ENCODE results near the gene STON2. TPM values are rescaled to one million over a fixed set of nuclear protein-coding genes. Genes with fewer than 3 reads are reported as not detected.

Gene STON2
- polyA plus RNA-seq, 2 donors: 8.5 to 20.4 TPM

GRCh38 chr14:81220830-81221578 lies 179.1 kb downstream of the STON2 start, which contains the start of gene GTF2A1:
Gene GTF2A1 (minus strand): TSS chr14:81220959. CDS start chr14:81220518, 441 bp downstream.
- H3K36me3 ChIP-seq (ENCODE audit: control insufficient read depth in 2 of 2, insufficient read depth in 2 of 2, low read length in 1 of 2): no peaks in the 10 kb centered on the region
- H3K27ac ChIP-seq (ENCODE audit: low read depth in 2 of 2, low read length in 1 of 2): peak within 1 kb of the TSS; percentile 97 to 100
- H3K9me3 ChIP-seq (ENCODE audit: control insufficient read depth in 2 of 2, insufficient read depth in 1 of 2, low read depth in 1 of 2, low read length in 1 of 2): no peaks in the 10 kb centered on the region
- no peaks in the 10 kb centered on the region for H3K27me3 ChIP-seq (ENCODE audit: control insufficient read depth in 1 of 2, insufficient read depth in 2 of 2, low read length in 2 of 2)
- WGBS, 2 donors: 0% methylated on average over 64 to 84 of the region's 84 CpGs
- H3K4me3 ChIP-seq (ENCODE audit: low read depth in 1 of 2, low read length in 2 of 2): peak within 1 kb of the TSS; percentile 73 to 90
- no peaks in the 10 kb centered on the region for H3K4me1 ChIP-seq (ENCODE audit: control insufficient read depth in 2 of 2, insufficient read depth in 2 of 2, low read length in 1 of 2)

- H3K27ac ChIP-seq (ENCODE audit: low read depth in 2 of 2, low read length in 1 of 2): peak overlapping the region; percentile 97 to 99
These were observed 179.6 kb downstream of the STON2 start for GRCh38 chr14:81220580-81220829.

DNA sequence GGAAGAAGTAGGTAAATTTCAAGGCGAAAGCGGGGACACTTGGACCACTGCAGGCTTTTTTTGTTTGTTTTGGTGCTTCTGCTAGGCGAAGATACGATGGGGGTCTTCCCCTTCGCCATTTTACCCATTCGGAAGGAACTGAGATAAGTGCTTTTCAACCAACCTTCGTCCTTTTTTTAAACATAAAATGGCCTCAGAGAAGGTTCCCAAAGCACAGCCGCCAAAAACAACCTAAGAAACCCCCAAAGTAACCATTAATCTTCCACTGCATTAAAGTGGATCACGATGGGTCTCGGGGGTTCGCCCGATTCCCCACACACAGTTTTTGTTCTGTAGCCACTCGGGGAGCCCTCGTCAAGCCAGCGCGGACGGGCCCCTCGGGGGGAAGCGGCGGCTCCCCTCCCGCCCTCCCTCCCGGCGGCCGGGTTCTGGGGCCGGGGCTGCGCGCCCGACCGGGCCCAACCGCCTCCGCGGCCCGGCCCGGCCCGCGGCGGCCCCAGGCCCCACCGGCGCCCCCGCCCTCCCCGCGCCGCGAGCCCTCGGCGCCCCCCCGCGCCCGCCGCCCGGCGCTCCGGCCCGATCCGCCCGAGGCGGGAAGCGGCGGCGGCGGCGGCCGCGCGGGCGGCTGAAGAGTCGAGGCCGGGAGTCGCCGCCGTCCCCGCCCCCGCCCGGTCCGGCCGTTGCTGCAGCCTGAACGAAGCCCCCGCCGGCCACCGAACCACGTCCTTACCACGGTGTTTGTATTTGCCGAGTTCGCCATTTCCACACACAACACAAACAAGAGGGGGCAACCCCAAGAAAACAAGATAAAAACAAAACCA lies 180.2 kb downstream of the STON2 start:
- H3K4me3 ChIP-seq (ENCODE audit: low read depth in 1 of 2, low read length in 2 of 2): peak overlapping the region; percentile 73 to 90
- H3K9me3 ChIP-seq (ENCODE audit: control insufficient read depth in 2 of 2, insufficient read depth in 1 of 2, low read depth in 1 of 2, low read length in 1 of 2): no peaks in the 10 kb centered on the region
- no peaks in the 10 kb centered on the region for H3K27me3 ChIP-seq (ENCODE audit: control insufficient read depth in 1 of 2, insufficient read depth in 2 of 2, low read length in 2 of 2)
- no peaks in the 10 kb centered on the region for H3K4me1 ChIP-seq (ENCODE audit: control insufficient read depth in 2 of 2, insufficient read depth in 2 of 2, low read length in 1 of 2)
- H3K27ac ChIP-seq (ENCODE audit: low read depth in 2 of 2, low read length in 1 of 2): peak overlapping the region; percentile 97 to 99
- WGBS, 2 donors: 0 to 1% methylated on average over 29 to 84 of the region's 84 CpGs
- H3K36me3 ChIP-seq (ENCODE audit: control insufficient read depth in 2 of 2, insufficient read depth in 2 of 2, low read length in 1 of 2): no peaks in the 10 kb centered on the region

More at GRCh38 chr14:81220580-81220829, 179.6 kb downstream of the STON2 start:
- H3K27me3 ChIP-seq (ENCODE audit: control insufficient read depth in 1 of 2, insufficient read depth in 2 of 2, low read length in 2 of 2): no peaks in the 10 kb centered on the region
- H3K36me3 ChIP-seq (ENCODE audit: control insufficient read depth in 2 of 2, insufficient read depth in 2 of 2, low read length in 1 of 2): no peaks in the 10 kb centered on the region
- no peaks in the 10 kb centered on the region for H3K4me1 ChIP-seq (ENCODE audit: control insufficient read depth in 2 of 2, insufficient read depth in 2 of 2, low read length in 1 of 2)
- WGBS, 2 donors: 0 to 1% methylated on average over 12 to 13 of the region's 13 CpGs
- H3K9me3 ChIP-seq (ENCODE audit: control insufficient read depth in 2 of 2, insufficient read depth in 1 of 2, low read depth in 1 of 2, low read length in 1 of 2): no peaks in the 10 kb centered on the region
- H3K4me3 ChIP-seq (ENCODE audit: low read depth in 1 of 2, low read length in 2 of 2): peak overlapping the region; percentile 73 to 90

DNA sequence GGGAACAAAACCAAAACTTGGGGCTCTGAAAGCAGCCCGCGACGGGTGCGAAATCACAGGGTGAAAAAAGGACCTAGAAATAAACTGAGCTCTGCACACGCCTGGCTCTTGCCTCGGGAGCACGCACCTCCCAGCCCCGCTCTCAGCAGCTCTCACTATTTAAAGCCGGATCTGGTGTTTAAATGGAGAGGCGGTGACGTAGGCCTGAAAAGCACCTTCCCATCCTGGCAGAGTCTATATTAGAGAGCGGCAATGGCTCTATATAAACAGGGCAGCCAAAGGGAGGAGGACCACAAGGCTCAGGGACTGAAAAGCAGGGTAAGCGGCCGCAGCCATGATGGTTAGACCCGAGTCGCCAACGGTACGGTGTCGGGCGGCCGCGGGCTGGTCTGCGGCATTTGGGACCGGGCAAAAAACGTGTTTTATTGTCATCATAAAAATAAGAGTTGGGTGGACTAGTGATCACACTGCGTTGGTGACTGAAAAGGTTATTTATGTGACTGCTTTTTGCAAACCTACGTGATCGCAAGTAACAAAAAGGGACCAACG lies 180.8 kb downstream of the STON2 start:
- 0% methylated on average over 29 of the region's 29 CpGs for WGBS, 2 donors
- peak overlapping the region; percentile 97 to 99 for H3K27ac ChIP-seq (ENCODE audit: low read depth in 2 of 2, low read length in 1 of 2)
- no peaks in the 10 kb centered on the region for H3K36me3 ChIP-seq (ENCODE audit: control insufficient read depth in 2 of 2, insufficient read depth in 2 of 2, low read length in 1 of 2)
- H3K27me3 ChIP-seq (ENCODE audit: control insufficient read depth in 1 of 2, insufficient read depth in 2 of 2, low read length in 2 of 2): no peaks in the 10 kb centered on the region
- no peaks in the 10 kb centered on the region for H3K4me1 ChIP-seq (ENCODE audit: control insufficient read depth in 2 of 2, insufficient read depth in 2 of 2, low read length in 1 of 2)
- H3K9me3 ChIP-seq (ENCODE audit: control insufficient read depth in 2 of 2, insufficient read depth in 1 of 2, low read depth in 1 of 2, low read length in 1 of 2): no peaks in the 10 kb centered on the region
- peak overlapping the region; percentile 61 to 90 for H3K4me3 ChIP-seq (ENCODE audit: low read depth in 1 of 2, low read length in 2 of 2)

GRCh38 chr14:81211844-81212243 lies 188.3 kb downstream of the STON2 start:
- H3K4me3 ChIP-seq (ENCODE audit: low read depth in 1 of 2, low read length in 2 of 2): no peak overlapping the region
- H3K27ac ChIP-seq (ENCODE audit: low read depth in 2 of 2, low read length in 1 of 2): no peak overlapping the region
- H3K9me3 ChIP-seq (ENCODE audit: control insufficient read depth in 2 of 2, insufficient read depth in 1 of 2, low read depth in 1 of 2, low read length in 1 of 2): no peaks in the 10 kb centered on the region
- 28 to 38% methylated on average over 2 of the region's 2 CpGs for WGBS, 2 donors
- no peaks in the 10 kb centered on the region for H3K27me3 ChIP-seq (ENCODE audit: control insufficient read depth in 1 of 2, insufficient read depth in 2 of 2, low read length in 2 of 2)
- no peaks in the 10 kb centered on the region for H3K4me1 ChIP-seq (ENCODE audit: control insufficient read depth in 2 of 2, insufficient read depth in 2 of 2, low read length in 1 of 2)
- peaks cover 4 to 6% of the 10 kb centered on the region in 2 donors for H3K36me3 ChIP-seq (ENCODE audit: control insufficient read depth in 2 of 2, insufficient read depth in 2 of 2, low read length in 1 of 2)

Other genes with a start within 250 kb of the STON2 start
- gene GTF2A1, start 179.4 kb downstream of the STON2 start, polyA plus RNA-seq: 1 to 10 TPM; 3.8 to 6.2 TPM
- 1 to 10 TPM; 6.1 to 9.1 TPM for gene SEL1L, start 133.5 kb upstream of the STON2 start, polyA plus RNA-seq